ENCODE data around the gene ZMIZ2.
A peak's percentile ranks its signal among the peaks of the same experiment; 100 is the strongest.

The ZMIZ2 gene

GRCh38 chr7:44743750-44744149 lies 4.9 kb upstream of the ZMIZ2 start:
- Histone ChIP-seq H3K4me3 (ENCODE audit: insufficient read depth, low read depth, low read length, poor library complexity, severe bottlenecking) (no peak overlapping the region), H3K9me3 (ENCODE audit: control insufficient read depth, low read length) (no peaks in the 10 kb centered on the region), H3K36me3 (ENCODE audit: control insufficient read depth, insufficient read depth, low read length) (no peaks in the 10 kb centered on the region), H3K27ac (ENCODE audit: insufficient read depth, low read length, poor library complexity, severe bottlenecking) (no peak overlapping the region), H3K27me3 (replicated peaks; ENCODE audit: control insufficient read depth, insufficient read depth, low read length, poor library complexity, severe bottlenecking) (no peaks in the 10 kb centered on the region), H3K4me1 (ENCODE audit: control insufficient read depth, insufficient read depth, low read length, poor library complexity, severe bottlenecking) (no peaks in the 10 kb centered on the region)
- DNase-seq, result no peak

GRCh38 chr7:44748948-44749731 lies 493 bp downstream of the ZMIZ2 start:
- no peak for DNase-seq
- Histone ChIP-seq H3K4me1 (ENCODE audit: control insufficient read depth, insufficient read depth, low read length, poor library complexity, severe bottlenecking) (peaks cover 31% of the 10 kb centered on the region), H3K9me3 (ENCODE audit: control insufficient read depth, low read length) (no peaks in the 10 kb centered on the region), H3K4me3 (ENCODE audit: insufficient read depth, low read depth, low read length, poor library complexity, severe bottlenecking) (peak overlapping the region; percentile 89), H3K36me3 (ENCODE audit: control insufficient read depth, insufficient read depth, low read length) (no peaks in the 10 kb centered on the region), H3K27ac (ENCODE audit: insufficient read depth, low read length, poor library complexity, severe bottlenecking) (peak overlapping the region; percentile 86), H3K27me3 (replicated peaks; ENCODE audit: control insufficient read depth, insufficient read depth, low read length, poor library complexity, severe bottlenecking) (no peaks in the 10 kb centered on the region)

GRCh38 chr7:44749992-44750391 lies 1.3 kb downstream of the ZMIZ2 start:
- DNase-seq, result no peak
- Histone ChIP-seq H3K4me3 (ENCODE audit: insufficient read depth, low read depth, low read length, poor library complexity, severe bottlenecking) (peak overlapping the region; percentile 89), H3K27ac (ENCODE audit: insufficient read depth, low read length, poor library complexity, severe bottlenecking) (peak overlapping the region; percentile 86)

GRCh38 chr7:44750424-44750823 lies 1.8 kb downstream of the ZMIZ2 start:
- H3K4me1 ChIP-seq (ENCODE audit: control insufficient read depth, insufficient read depth, low read length, poor library complexity, severe bottlenecking), result peaks cover 34% of the 10 kb centered on the region
- no peaks in the 10 kb centered on the region for H3K27me3 ChIP-seq (replicated peaks; ENCODE audit: control insufficient read depth, insufficient read depth, low read length, poor library complexity, severe bottlenecking)
- peak overlapping the region; percentile 86 for H3K27ac ChIP-seq (ENCODE audit: insufficient read depth, low read length, poor library complexity, severe bottlenecking)
- H3K9me3 ChIP-seq (ENCODE audit: control insufficient read depth, low read length), result no peaks in the 10 kb centered on the region
- H3K36me3 ChIP-seq (ENCODE audit: control insufficient read depth, insufficient read depth, low read length), result no peaks in the 10 kb centered on the region
- DNase-seq, result no peak
- peak overlapping the region; percentile 26 for H3K4me3 ChIP-seq (ENCODE audit: insufficient read depth, low read depth, low read length, poor library complexity, severe bottlenecking)

More at GRCh38 chr7:44749992-44750391, 1.3 kb downstream of the ZMIZ2 start:
- Histone ChIP-seq H3K9me3 (ENCODE audit: control insufficient read depth, low read length) (no peaks in the 10 kb centered on the region), H3K27me3 (replicated peaks; ENCODE audit: control insufficient read depth, insufficient read depth, low read length, poor library complexity, severe bottlenecking) (no peaks in the 10 kb centered on the region), H3K4me1 (ENCODE audit: control insufficient read depth, insufficient read depth, low read length, poor library complexity, severe bottlenecking) (peaks cover 34% of the 10 kb centered on the region), H3K36me3 (ENCODE audit: control insufficient read depth, insufficient read depth, low read length) (no peaks in the 10 kb centered on the region)

GRCh38 chr7:44750921-44751571 lies 2.4 kb downstream of the ZMIZ2 start:
- H3K4me3 ChIP-seq (ENCODE audit: insufficient read depth, low read depth, low read length, poor library complexity, severe bottlenecking), result peak overlapping the region; percentile 26
- no peaks in the 10 kb centered on the region for H3K27me3 ChIP-seq (replicated peaks; ENCODE audit: control insufficient read depth, insufficient read depth, low read length, poor library complexity, severe bottlenecking)
- H3K9me3 ChIP-seq (ENCODE audit: control insufficient read depth, low read length), result no peaks in the 10 kb centered on the region
- peak; percentile 55 to 68 (median 61) for DNase-seq
- peaks cover 34% of the 10 kb centered on the region for H3K4me1 ChIP-seq (ENCODE audit: control insufficient read depth, insufficient read depth, low read length, poor library complexity, severe bottlenecking)
- peak overlapping the region; percentile 86 for H3K27ac ChIP-seq (ENCODE audit: insufficient read depth, low read length, poor library complexity, severe bottlenecking)
- no peaks in the 10 kb centered on the region for H3K36me3 ChIP-seq (ENCODE audit: control insufficient read depth, insufficient read depth, low read length)

GRCh38 chr7:44752822-44753221 lies 4.2 kb downstream of the ZMIZ2 start:
- Histone ChIP-seq H3K27me3 (replicated peaks; ENCODE audit: control insufficient read depth, insufficient read depth, low read length, poor library complexity, severe bottlenecking) (no peaks in the 10 kb centered on the region), H3K4me1 (ENCODE audit: control insufficient read depth, insufficient read depth, low read length, poor library complexity, severe bottlenecking) (peaks cover 37% of the 10 kb centered on the region), H3K27ac (ENCODE audit: insufficient read depth, low read length, poor library complexity, severe bottlenecking) (no peak overlapping the region), H3K4me3 (ENCODE audit: insufficient read depth, low read depth, low read length, poor library complexity, severe bottlenecking) (no peak overlapping the region), H3K36me3 (ENCODE audit: control insufficient read depth, insufficient read depth, low read length) (peaks cover 14% of the 10 kb centered on the region), H3K9me3 (ENCODE audit: control insufficient read depth, low read length) (no peaks in the 10 kb centered on the region)
- no peak for DNase-seq

GRCh38 chr7:44754802-44755697 lies 6.4 kb downstream of the ZMIZ2 start:
- Histone ChIP-seq H3K27ac (ENCODE audit: insufficient read depth, low read length, poor library complexity, severe bottlenecking) (no peak overlapping the region), H3K4me3 (ENCODE audit: insufficient read depth, low read depth, low read length, poor library complexity, severe bottlenecking) (no peak overlapping the region), H3K27me3 (replicated peaks; ENCODE audit: control insufficient read depth, insufficient read depth, low read length, poor library complexity, severe bottlenecking) (no peaks in the 10 kb centered on the region), H3K36me3 (ENCODE audit: control insufficient read depth, insufficient read depth, low read length) (peaks cover 29% of the 10 kb centered on the region), H3K9me3 (ENCODE audit: control insufficient read depth, low read length) (no peaks in the 10 kb centered on the region), H3K4me1 (ENCODE audit: control insufficient read depth, insufficient read depth, low read length, poor library complexity, severe bottlenecking) (peaks cover 31% of the 10 kb centered on the region)
- DNase-seq, result no peak

GRCh38 chr7:44755698-44756627 lies 7.3 kb downstream of the ZMIZ2 start:
- Histone ChIP-seq H3K9me3 (ENCODE audit: control insufficient read depth, low read length) (no peaks in the 10 kb centered on the region), H3K4me3 (ENCODE audit: insufficient read depth, low read depth, low read length, poor library complexity, severe bottlenecking) (no peak overlapping the region), H3K36me3 (ENCODE audit: control insufficient read depth, insufficient read depth, low read length) (peaks cover 39% of the 10 kb centered on the region), H3K4me1 (ENCODE audit: control insufficient read depth, insufficient read depth, low read length, poor library complexity, severe bottlenecking) (peaks cover 22% of the 10 kb centered on the region), H3K27me3 (replicated peaks; ENCODE audit: control insufficient read depth, insufficient read depth, low read length, poor library complexity, severe bottlenecking) (no peaks in the 10 kb centered on the region), H3K27ac (ENCODE audit: insufficient read depth, low read length, poor library complexity, severe bottlenecking) (no peak overlapping the region)
- no peak for DNase-seq

- Histone ChIP-seq H3K9me3 (ENCODE audit: control insufficient read depth, low read length) (no peaks in the 10 kb centered on the region), H3K4me3 (ENCODE audit: insufficient read depth, low read depth, low read length, poor library complexity, severe bottlenecking) (no peak overlapping the region), H3K27me3 (replicated peaks; ENCODE audit: control insufficient read depth, insufficient read depth, low read length, poor library complexity, severe bottlenecking) (no peaks in the 10 kb centered on the region), H3K4me1 (ENCODE audit: control insufficient read depth, insufficient read depth, low read length, poor library complexity, severe bottlenecking) (peaks cover 14% of the 10 kb centered on the region), H3K27ac (ENCODE audit: insufficient read depth, low read length, poor library complexity, severe bottlenecking) (no peak overlapping the region), H3K36me3 (ENCODE audit: control insufficient read depth, insufficient read depth, low read length) (peaks cover 46% of the 10 kb centered on the region)
- DNase-seq, result no peak
Measured at GRCh38 chr7:44756904-44757303, 8.3 kb downstream of the ZMIZ2 start.
